NCI-H345 (cell line): ENCODE results near the gene HHIP.
"Not testable (repeated sequence)": the region's sequence is repeated elsewhere in the genome, so short reads cannot be mapped to it uniquely, and the experiment has no call there.

Experiments
- DNase-seq: peaks from one replicate; lab custom pipeline; 2025; lab: John Stamatoyannopoulos, UW

The HHIP gene

GRCh38 chr4:144754562-144755410 lies 108.8 kb downstream of the HHIP start:
- DNase-seq, result no peak

- no peak for DNase-seq
Observed at GRCh38 chr4:144757969-144758368, 112.0 kb downstream of the HHIP start.

- DNase-seq, result not testable (repeated sequence)
Observed at GRCh38 chr4:144768809-144769208, 122.9 kb downstream of the HHIP start.

- no peak for DNase-seq
Observed at GRCh38 chr4:144778364-144778763, 132.4 kb downstream of the HHIP start.

GRCh38 chr4:144782345-144782744 lies 136.4 kb downstream of the HHIP start:
- DNase-seq, result no peak

GRCh38 chr4:144785961-144786360 lies 140.0 kb downstream of the HHIP start:
- DNase-seq, result no peak

- DNase-seq, result no peak
Observed at GRCh38 chr4:144787365-144788258, 141.7 kb downstream of the HHIP start.

GRCh38 chr4:144788469-144788868 lies 142.5 kb downstream of the HHIP start:
- DNase-seq, result no peak

- DNase-seq, result not testable (repeated sequence)
Observed at GRCh38 chr4:144791933-144792332, 146.0 kb downstream of the HHIP start.
